HG02840 (cell line): ENCODE results near the gene NSD1.
"Not testable (repeated sequence)": the region's sequence is repeated elsewhere in the genome, so short reads cannot be mapped to it uniquely, and the experiment has no call there.

Experiments
- ATAC-seq: cut with Tn5 transposase; IDR thresholded peaks from one replicate; pipeline ENCODE4 v1.9.1; 2021; ENCODE audit warnings: mild to moderate bottlenecking, moderate library complexity, moderate number of reproducible peaks; ENCODE audit not compliant: unreplicated experiment, low FRiP score

The NSD1 gene

DNA sequence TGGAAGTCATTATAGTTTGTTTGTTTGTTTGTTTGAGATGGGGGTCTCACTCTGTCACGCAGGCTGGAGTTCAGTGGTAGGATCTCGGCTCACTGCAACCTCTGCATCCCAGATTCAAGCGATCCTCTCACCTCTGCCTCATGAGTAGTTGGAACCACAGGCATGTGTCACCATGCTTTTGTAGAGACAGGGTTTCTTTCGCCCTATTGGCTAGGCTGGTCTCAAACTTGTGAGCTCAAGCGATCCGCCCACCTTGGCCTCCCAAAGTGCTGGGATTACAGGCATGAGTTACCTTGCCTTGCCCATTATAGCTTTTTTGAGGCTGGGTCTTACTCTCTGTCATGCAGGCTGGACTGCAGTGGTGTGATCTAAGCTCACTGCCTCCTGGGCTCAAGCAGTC lies 28.8 kb downstream of the NSD1 start:
- ATAC-seq = no peak

DNA sequence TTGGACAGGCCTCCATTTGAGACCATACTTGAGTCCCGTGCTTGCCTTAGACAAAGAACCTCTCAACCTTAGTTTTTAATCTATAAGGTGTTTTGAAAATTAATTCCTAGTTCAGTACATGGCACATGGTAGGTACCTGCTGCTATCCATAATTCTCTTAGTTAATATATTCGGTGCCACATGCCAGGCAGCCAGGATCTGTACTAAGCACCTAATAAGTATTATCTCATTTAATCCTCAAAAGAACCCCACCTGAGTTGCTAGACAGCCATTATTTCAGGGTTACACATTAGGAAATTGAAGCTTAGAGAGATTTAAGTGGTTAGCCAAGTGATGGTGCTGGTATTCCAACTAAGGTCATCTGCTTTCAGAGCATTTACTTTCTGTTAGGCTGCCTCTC lies 29.9 kb downstream of the NSD1 start:
- ATAC-seq = no peak

DNA sequence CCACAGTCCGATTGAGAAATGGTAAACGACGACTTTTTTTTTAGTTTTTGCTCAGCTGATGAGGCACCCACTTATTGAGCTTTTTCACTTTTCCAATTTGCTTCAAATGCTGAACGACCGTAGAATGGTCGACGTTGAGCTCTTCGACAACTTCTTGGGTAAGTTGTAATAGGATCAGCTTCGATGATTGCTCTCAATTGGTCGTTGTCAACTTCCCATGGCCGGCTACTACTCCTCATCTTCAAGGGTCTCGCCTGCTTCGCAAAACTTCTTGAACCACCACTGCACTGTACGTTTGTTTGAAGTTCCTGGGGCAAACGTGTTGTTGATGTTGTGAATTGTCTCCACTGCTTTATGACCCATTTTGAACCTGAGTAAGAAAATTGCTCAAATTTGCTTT lies 35.7 kb downstream of the NSD1 start:
- no peak for ATAC-seq

DNA sequence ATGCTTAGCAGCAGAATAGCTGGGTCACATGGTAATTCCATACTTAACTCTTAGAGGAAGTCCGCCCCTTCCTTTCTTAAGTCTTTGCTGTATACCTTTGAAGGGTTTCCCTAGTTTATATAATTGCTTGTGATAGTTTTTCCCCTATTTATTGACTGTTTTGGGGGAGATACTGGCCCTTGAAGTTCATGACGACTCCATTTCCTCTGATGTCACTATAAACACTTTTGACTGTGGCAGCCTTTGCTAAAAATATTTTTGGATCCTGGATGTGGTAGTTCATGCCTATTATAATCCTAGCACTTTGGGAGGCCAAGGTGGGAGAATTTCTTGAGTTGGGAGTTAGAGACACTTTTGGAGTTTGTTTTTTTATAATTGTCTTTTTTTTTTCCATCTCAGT lies 38.4 kb downstream of the NSD1 start:
- ATAC-seq = no peak

DNA sequence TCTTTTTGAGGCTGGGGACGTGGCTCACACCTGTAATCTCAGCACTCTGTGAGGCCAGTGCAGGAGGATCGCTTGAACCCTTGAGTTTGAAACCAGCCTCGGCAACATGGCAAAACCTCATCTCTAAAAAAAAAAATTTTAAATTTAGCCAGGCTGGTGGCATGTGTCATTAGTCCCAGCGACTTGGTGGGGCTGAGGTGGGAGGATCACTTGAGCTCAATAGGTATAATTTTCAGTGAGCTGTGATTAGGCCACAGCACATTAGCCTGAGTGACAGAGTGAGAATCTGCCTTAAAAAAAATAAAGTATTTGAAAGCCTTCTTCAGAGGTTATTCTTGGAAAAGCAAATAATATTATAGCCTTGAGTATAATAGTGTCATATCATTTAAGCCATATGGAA lies 41.8 kb downstream of the NSD1 start:
- ATAC-seq = no peak

DNA sequence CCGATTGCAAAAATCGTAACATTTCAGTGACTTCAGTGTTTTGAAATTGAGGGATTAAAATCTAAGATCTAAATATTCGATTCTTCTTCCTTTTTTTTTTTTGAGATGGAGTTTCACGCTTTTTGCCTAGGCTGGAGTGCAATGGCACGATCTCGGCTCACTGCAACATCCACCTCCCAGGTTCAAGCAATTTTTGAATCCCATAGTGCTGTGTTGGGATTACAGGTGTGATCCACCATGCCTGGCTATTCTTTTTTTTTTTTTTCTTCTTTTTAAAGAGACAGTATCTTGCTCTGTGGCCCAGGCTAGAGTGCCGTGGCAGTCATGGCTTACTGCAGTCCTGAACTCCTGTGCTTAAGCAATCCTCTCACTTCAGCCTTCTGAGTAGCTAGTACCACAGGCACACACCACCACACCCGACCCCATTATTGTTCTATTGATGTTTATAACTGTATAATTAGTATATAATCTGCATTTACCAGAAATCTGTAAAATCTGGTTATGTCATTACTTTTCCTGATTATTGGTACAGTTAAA lies 42.7 kb downstream of the NSD1 start:
- ATAC-seq = no peak

DNA sequence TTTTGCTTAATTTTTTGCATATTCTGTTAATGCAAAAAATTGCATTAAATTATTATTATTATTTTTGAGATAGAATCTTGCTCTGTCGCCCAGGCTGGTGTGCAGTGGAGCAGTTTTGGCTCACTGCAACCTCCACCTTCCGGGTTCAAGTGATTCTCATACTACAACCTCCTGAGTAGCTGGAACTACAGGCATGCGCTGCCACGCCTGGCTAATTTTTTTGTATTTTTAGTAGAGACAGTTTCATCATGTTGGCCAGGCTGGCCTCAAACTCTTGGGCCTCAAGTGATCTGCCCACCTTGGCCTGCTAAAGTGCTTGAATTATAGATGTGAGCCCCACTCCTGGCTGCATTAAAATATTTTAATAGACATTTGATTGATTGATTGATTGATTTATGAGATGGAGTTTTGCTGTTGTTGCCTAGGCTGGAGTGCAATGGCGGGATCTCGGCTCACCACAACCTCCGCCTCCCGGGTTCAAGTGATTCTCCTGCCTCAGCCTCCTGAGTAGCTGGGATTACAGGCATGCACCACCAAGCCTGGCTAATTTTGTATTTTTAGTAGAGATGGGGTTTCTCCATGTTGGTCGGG lies 44.4 kb downstream of the NSD1 start:
- not testable (repeated sequence) for ATAC-seq

DNA sequence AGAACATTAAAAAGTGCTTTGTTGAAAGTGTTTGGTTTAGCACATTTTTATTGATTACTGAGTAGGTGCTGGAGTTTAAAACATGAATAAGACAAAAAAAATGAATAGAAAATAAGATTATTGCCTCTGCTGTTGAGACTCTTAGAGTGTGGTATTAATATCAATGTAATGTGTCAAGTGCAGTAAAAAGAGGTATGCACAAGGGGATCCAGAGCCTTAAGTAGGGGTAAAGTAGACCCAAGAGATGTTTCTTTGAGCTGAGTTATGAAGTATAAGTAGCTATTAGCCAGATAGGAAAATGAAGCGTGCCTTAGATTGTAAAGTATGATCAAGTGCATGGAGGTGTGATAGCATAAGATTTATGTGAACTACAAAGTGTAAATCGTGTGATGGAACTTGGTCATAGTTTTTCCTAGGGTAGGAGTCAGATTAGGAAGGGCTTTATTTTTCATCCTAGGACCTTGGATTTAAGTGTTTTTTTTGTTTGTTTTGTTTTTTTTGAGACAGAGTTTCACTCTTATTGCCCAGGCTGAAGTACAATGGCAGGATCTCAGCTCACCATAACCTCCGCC lies 45.2 kb downstream of the NSD1 start:
- ATAC-seq = no peak

DNA sequence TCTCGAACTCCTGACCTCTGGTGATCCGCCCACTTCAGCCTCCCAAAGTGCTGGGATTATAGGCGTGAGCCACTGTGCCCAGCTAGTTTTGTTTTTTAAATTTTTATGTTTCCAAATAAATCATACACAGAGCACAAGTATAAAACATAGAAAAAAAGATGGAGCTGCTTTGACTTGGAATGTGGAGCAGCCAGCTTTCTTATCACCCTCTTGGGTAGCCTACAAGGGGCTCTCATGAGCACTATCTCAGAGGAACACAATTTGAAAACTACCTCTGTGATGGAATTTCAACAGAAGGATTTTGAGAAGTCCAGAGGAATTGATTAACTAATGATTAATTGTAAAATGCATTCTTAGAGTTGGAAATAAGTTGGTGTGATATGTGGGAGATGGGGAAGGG lies 45.9 kb downstream of the NSD1 start:
- ATAC-seq = no peak

DNA sequence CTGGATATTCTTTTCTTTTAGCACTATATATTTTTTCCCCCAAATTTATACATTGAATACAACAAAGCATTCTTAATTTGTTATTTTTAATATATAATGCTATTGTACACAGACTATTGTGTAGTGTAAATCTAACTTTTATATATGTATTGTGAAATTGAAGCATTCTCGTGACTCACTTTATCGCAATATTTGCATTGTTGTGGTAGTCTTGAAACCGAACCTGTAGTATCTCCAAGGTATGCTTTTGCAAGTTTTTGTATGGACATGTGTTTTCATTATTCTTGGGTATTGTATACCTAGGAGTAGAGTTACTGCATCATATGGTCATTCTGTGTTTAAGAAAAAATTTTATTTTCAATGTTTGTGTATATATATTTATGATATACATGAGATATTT lies 49.6 kb downstream of the NSD1 start:
- ATAC-seq = no peak

DNA sequence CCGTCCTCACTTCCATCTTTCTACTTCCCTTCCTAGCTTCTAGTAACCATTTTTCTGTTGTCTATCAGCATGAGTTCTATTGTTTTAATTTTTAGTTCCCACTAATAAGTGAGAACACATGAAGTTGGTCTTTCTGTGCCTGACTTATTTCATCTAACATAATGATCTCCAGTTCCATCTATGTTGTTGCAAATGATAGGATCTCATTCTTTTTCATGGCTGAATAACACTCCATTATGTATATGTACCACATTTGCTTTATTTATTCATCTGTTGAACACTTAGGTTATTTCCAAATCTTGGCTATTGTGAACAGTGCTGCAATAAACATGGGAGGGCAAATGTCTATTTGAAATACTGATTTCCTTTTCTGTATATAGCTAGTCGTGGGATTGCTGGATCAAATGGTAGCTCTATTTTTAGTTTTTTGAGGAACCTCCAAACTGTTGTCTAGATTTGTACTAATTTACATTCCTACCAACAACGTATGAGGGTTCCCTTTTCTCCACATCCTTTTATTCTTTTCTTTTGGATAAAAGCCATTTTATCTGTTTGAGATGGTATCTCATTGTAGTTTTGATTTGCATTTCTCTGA lies 50.3 kb downstream of the NSD1 start:
- no peak for ATAC-seq

DNA sequence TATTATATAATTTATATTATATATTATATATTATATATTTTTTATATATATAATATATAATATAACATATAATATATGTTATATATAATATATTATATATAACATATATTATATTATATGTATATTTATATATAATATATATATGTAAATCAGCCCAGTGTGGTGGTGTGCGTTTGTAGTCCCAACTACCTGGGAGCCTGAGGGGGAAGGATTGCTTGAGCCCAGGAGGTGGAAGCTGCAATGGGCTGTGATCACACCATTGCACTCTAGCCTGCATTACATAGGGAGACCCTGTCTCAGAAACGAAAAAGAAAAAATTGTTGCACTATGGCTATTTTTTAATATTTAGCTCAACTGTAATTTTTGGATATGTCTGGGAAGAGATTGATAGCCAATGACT lies 52.4 kb downstream of the NSD1 start:
- no peak for ATAC-seq

DNA sequence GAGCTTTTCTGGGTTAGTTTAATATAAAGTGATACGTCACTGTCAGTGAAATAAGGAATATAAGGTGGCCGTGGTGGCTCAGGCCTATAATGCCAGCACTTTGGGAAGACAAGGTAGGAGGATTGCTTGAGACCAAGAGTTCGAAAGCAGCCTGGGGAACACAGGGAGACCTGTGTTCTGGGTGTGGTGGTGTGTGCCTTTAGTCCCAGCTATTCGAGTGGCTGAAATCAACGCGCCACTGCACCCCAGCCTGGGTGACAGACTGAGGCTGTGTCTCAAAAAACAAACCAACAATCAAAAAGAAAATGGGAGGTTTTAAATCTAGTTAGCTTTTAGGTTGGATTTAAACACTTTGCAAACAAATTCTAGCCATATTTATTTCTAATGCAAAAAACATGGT lies 53.1 kb downstream of the NSD1 start:
- no peak for ATAC-seq

DNA sequence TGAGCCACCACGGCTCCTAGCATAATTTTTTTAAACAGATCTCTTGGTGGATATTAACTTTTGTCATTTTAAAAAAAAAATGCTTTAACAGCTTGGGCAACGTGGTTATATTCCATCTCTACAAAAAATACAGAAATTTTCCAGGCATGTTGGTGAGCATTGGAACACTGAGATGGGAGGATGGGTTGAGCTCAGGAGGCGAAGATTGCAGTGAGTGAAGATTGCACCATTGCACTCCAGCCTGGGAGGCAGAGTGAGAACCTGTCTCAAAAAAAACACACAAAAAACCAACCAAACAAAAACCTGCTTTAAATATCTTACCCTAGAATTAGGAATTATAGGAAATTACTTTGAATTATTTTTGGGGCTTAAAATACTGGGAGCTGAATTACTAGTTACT lies 55.2 kb downstream of the NSD1 start:
- ATAC-seq = no peak

DNA sequence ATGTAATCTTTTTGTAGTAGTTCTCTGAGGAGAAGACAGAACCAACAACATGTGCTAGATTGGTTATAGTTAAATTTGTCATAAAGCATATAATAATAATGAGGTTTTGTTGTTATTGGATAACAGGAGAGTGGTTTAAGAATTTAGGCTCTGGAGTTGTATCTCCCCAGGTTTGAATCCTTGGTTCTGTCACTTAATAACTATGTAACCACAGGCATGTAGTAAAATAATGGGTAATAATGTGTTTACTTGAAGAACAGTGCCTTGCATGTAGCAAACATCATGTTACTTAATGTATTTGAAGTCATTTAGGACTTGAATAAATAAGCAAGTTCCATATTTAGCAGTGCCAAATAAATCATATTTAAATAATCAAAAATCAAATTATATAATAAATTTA lies 55.8 kb downstream of the NSD1 start:
- no peak for ATAC-seq

DNA sequence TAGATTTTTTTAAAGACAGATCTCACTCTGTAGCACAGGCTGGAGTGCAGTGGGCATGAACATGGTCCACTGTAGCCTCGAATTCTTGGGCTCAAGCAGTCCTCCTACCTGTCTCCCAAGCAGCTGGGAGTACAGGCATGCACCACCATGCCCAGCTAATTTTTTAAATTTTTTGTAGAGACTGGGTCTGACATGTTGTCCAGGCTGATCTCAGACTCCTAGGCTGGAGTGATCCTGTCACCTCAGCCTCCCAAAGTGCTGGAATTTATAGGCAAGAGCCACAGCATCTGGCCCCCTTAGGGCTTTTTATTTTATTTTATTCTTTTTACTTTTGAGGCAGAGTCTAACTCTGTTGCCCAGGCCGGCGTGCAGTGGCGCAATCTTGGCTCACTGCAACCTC lies 56.4 kb downstream of the NSD1 start:
- no peak for ATAC-seq

DNA sequence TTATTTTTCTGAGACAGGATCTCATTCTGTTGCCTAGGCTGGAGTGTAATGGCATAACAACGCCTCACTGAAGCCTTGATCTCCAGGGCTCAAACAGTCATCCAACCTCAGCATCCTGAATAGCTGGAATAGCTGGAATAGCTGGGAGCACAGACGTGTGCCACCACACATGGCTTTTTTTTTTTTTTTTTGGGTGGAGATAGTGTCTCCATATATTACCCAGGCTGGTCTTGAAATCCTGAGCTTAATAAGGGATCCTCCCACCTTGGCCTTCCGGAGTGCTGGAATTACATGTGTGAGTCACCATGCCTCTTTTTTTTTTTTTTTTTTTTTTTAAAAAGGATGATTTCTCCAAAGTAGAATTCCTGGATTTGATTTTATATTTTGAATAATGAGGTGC lies 60.7 kb downstream of the NSD1 start:
- no peak for ATAC-seq

DNA sequence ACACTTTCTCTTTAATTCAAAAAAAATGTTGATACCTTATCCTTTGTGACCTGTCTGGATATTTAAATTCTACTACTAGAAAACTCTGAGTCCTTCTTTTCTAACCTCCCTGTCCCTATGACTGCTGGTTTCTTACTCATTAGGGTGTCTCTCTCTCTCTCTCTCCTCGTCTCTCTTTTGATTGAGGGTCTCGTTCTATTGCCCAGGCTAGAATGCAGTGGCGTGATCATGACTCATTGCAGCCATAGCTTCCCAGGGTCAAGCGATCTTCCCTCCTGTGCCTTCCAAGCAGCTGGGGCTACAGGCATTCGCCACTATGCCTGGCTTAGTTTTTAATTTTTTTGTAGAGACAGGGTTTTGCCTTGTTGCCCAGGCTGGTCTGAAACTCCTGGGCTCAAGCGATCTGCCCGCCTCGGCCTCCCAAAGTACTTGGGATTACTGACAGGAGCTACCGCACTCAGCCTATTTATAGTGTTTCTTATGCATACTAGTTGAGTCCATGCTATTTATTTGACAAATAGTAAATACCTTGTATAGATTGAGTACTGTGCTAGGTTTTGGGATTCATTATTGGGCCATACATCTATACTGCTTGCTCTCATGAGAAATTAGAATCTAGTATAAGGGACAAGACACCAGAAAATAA lies 61.9 kb downstream of the NSD1 start:
- no peak for ATAC-seq

DNA sequence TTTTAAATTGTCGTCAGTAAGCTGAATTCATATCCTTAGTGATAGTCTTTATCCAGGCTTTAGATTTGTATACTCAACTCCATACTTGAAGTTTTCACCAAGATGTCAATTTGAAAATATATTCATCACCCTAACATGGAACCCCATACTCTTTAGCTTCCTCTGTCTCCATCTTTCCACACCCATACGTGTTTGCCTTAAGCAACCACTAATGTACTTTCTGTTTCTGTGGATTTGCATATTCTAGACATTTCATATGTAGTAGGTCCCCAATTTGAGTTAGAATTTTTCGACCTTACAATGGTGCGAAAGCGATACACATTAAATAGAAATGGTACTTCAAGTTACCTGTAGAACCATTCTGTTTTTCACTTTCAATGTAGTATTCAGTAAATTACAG lies 65.2 kb downstream of the NSD1 start:
- no peak for ATAC-seq

DNA sequence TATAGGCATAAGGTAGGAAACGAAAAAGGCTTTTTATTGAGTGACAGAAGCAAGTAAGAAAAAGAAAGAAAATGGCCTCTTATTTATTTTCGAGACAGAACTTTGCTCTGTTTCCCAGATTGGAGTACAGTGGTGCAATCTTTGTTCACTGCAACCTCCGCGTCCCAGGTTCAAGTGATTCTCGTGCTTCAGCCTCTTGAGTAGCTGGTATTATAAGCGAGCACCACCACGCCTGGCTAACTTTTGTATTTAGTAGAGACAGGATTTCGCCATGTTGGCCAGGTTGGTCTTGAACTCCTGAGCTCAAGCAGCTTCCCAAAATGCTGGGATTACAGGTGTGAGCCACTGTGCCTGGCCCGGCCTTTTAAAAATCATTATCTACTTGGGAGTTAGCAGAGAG lies 70.7 kb downstream of the NSD1 start:
- no peak for ATAC-seq

DNA sequence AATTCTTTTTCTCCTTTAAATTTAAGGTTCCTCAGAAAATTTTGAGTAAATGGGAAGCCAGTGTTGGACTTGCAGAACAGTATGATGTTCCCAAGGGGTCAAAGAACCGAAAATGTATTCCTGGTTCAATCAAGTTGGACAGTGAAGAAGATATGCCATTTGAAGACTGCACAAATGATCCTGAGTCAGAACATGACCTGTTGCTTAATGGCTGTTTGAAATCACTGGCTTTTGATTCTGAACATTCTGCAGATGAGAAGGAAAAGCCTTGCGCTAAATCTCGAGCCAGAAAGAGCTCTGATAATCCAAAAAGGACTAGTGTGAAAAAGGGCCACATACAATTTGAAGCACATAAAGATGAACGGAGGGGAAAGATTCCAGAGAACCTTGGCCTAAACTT lies 76.0 kb downstream of the NSD1 start:
- ATAC-seq = no peak

DNA sequence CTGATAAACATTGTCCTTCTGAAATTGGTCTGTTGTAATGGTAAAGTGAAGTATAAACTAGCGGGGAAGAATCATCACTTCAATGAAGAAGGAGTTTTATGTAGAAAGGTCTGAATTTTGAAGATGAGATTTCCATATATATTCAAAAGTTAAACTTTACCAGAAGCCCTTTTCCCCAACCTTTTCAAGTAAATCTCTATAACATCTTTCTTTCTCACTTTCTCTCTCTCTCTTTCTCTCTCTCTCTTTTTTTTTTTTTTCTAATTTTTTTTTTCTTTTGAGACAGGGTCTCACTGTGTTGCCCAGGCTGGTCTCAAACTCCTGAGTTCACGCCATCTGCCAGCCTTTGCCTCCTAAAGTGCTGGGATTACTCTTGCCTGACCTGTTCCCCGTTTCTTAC lies 78.7 kb downstream of the NSD1 start:
- no peak for ATAC-seq
